GM06990 (cell line): ENCODE data around the gene FMNL2.
A peak's percentile ranks its signal among the peaks of the same experiment; 100 is the strongest.

ENCODE experiments used
- DNase-seq: peaks from one replicate; pipeline ENCODE4 v3.0.0-alpha.2; 2011; ENCODE audit not compliant: insufficient read length; ENCODE audit errors: extremely low read depth
- H3K27me3 ChIP-seq: replicated peaks from 2 replicates; pipeline ENCODE4 v1.6.0; 2011; ENCODE audit warnings: low read length; ENCODE audit not compliant: control insufficient read depth, insufficient read depth
- H3K36me3 ChIP-seq: 2 replicates; pipeline ENCODE4 v1.5.1; 2011; ENCODE audit warnings: low read length; ENCODE audit not compliant: control insufficient read depth, insufficient read depth
- H3K4me3 ChIP-seq: replicated peaks from 2 replicates; pipeline ENCODE4 v1.5.1; 2011; ENCODE audit warnings: low read depth, mild to moderate bottlenecking, control low read depth, low read length
- CTCF ChIP-seq: IDR thresholded peaks from 2 replicates; pipeline ENCODE4 v1.5.1; 2011; ENCODE audit warnings: low read length, control low read depth, mild to moderate bottlenecking, inconsistent platforms; ENCODE audit not compliant: insufficient read depth, poor library complexity, severe bottlenecking

FMNL2 gene

GRCh38 chr2:152623076-152623740 lies 288.2 kb downstream of the FMNL2 start:
- no peak for DNase-seq
- no peak for TF ChIP-seq CTCF
- Histone ChIP-seq H3K27me3 (no peaks in the 10 kb centered on the region), H3K36me3 (no peaks in the 10 kb centered on the region), H3K4me3 (no peak overlapping the region)

GRCh38 chr2:152623775-152624174 lies 288.8 kb downstream of the FMNL2 start:
- H3K36me3 ChIP-seq, result no peaks in the 10 kb centered on the region
- TF ChIP-seq CTCF, result no peak

GRCh38 chr2:152624805-152625204 lies 289.8 kb downstream of the FMNL2 start:
- no peak for TF ChIP-seq CTCF
- H3K4me3 ChIP-seq, result no peak overlapping the region
- H3K36me3 ChIP-seq, result no peaks in the 10 kb centered on the region
- no peak for DNase-seq
- no peaks in the 10 kb centered on the region for H3K27me3 ChIP-seq

More at GRCh38 chr2:152623775-152624174, 288.8 kb downstream of the FMNL2 start:
- Histone ChIP-seq H3K27me3 (no peaks in the 10 kb centered on the region), H3K4me3 (no peak overlapping the region)
- DNase-seq, result no peak

- DNase-seq, result no peak
- TF ChIP-seq CTCF, result no peak
- Histone ChIP-seq H3K4me3 (no peak overlapping the region), H3K36me3 (no peaks in the 10 kb centered on the region), H3K27me3 (no peaks in the 10 kb centered on the region)
Observed at GRCh38 chr2:152626911-152627339, 292.0 kb downstream of the FMNL2 start.

GRCh38 chr2:152627351-152627957 lies 292.5 kb downstream of the FMNL2 start:
- no peak for DNase-seq
- no peaks in the 10 kb centered on the region for H3K27me3 ChIP-seq
- TF ChIP-seq CTCF, result peak; percentile 57
- H3K36me3 ChIP-seq, result no peaks in the 10 kb centered on the region
- H3K4me3 ChIP-seq, result no peak overlapping the region
